ENCODE measurements around the gene PITRM1.

The PITRM1 gene

GRCh38 chr10:3136763-3137611 is 35.6 kb downstream of the PITRM1 start:
- no peak for FAIRE-seq

DNA sequence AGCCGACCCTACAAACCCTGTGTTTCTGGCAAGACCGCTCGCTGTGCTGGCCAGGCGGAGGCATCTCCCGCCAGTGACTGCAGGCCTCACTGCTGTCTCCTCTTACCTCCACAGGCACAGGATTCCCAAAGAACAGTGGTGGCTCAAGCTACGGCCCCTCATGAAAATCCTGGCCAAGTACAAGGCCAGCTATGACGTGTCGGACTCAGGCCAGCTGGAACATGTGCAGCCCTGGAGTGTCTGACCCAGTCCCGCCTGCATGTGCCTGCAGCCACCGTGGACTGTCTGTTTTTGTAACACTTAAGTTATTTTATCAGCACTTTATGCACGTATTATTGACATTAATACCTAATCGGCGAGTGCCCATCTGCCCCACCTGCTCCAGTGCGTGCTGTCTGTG is 36.2 kb downstream of the PITRM1 start:
- FAIRE-seq, result peak; percentile 66

GRCh38 chr10:3135006-3135405 is 37.6 kb downstream of the PITRM1 start:
- FAIRE-seq, result no peak

GRCh38 chr10:3133948-3134347 is 38.6 kb downstream of the PITRM1 start:
- FAIRE-seq, result no peak

- no peak for FAIRE-seq
These were observed 40.3 kb downstream of the PITRM1 start for GRCh38 chr10:3132036-3133025.

DNA sequence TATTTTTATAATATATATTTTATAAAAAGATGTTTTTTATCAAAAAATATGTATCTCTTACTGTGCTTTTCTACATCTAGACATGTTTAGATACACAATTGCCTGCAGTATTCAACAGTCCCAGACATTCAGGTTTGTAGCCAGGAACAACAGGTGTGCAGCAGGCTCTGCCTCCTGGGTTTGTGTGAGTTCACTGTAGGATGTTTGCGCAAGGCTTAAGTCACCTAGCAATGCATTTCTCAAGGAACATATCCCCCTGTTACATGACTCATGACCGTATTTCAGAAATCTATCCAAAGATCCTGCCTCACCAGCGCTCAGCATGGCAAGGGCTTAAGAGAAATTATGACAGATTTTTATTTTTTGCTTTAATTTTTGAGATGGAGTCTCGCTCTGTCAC is 41.5 kb downstream of the PITRM1 start:
- peak; percentile 13 for FAIRE-seq

GRCh38 chr10:3129581-3130340 is 42.8 kb downstream of the PITRM1 start:
- no peak for FAIRE-seq

- no peak for FAIRE-seq
These were observed 44.0 kb downstream of the PITRM1 start for GRCh38 chr10:3128379-3129130.

GRCh38 chr10:3127921-3128320 is 44.7 kb downstream of the PITRM1 start:
- FAIRE-seq, result no peak

- peak; percentile 98 for FAIRE-seq
These were observed 45.7 kb downstream of the PITRM1 start for GRCh38 chr10:3126741-3127346.

GRCh38 chr10:3126249-3126648 is 46.3 kb downstream of the PITRM1 start:
- FAIRE-seq, result no peak

DNA sequence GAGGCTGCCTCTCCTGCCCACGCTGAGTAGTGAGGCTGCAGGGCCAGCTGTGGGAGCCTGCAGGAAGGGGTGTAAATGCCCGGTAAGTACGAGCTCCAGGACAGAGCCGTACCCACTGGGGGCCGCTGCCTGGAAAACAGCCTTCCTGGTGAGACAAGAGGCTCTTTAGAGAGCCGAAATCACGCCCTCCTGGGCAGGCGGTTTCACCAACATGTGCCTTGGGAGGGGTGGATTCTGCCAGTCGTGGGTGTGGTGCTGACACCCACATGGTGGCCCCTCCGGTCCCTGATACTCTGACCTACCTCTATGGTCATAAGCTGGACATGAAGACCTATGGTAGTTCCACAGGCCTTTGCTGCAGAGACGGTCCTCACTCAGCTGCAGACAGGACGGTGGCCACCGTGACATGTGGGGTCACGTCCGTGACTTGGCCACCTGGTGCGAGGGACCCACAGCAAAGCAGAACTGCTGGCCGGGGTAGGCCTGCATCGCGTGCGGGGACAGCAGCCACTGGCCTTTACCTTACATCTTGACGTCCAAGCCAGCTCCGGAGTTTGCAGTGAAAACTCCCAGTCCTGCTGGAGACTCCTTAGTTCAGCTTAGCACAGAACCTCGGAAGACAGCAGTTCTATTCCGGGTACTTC is 46.9 kb downstream of the PITRM1 start:
- FAIRE-seq, result no peak

- no peak for FAIRE-seq
These were observed 48.0 kb downstream of the PITRM1 start for GRCh38 chr10:3124412-3125175.

DNA sequence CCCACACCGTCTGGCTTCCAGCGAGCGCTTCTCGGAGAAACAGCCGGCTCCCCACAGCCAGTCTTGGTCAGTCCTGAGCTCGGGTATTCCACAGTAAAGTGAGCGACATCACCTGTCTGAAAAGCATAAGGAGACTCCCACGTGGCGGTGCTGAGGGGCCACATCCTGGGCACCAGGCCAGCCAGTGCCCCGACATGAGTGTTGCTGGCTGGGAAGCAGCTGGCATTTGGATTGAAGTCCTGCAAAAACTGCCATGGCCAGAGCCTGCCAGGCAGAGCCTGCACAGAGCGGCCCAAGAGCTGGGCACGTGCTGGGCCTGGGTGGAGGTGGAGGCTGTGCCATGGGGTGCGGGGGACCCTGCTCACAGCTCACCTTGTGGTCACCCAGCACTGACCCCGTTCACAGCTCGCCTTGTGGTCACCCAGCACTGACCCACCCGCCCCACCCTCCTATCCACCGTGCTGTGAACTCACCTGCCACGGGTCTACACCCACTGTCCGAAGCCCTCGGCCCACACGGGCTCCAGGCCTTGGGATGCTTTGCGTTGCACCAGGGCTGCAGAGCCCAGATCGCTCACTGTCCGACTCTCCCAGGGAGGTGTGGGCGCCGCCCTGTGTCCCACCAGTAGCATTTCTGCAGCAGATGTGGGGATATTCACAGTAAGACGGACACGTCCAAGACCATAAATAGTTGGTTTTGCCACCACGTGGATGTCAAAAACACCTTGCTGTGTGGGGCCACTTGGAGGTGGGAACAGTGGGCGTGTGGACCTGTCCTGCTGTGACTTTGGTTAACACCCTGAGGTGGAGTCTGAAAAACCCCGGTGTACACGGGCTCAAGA is 48.8 kb downstream of the PITRM1 start:
- no peak for FAIRE-seq

GRCh38 chr10:3122486-3123205 is 49.9 kb downstream of the PITRM1 start:
- no peak for FAIRE-seq

DNA sequence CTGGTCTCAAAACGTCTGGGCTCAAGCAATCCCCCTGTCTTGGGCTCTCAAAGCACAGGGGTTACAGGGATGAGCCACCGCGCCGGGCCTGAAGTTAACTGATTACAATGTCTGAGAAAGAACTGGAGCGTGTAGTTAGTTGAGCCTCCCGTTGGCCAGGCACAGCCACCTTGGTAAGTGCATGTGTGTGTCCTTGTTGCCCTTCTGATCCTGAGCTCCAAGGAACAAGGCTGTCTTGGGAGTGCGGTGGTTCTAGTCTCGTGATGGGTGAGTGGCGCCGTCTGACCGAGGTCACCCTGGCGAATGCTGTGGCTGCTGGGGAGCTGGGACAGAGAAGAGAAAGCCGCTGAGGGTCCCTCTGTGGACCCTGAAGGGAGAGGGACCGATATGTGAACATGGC is 50.5 kb downstream of the PITRM1 start:
- FAIRE-seq, result no peak

DNA sequence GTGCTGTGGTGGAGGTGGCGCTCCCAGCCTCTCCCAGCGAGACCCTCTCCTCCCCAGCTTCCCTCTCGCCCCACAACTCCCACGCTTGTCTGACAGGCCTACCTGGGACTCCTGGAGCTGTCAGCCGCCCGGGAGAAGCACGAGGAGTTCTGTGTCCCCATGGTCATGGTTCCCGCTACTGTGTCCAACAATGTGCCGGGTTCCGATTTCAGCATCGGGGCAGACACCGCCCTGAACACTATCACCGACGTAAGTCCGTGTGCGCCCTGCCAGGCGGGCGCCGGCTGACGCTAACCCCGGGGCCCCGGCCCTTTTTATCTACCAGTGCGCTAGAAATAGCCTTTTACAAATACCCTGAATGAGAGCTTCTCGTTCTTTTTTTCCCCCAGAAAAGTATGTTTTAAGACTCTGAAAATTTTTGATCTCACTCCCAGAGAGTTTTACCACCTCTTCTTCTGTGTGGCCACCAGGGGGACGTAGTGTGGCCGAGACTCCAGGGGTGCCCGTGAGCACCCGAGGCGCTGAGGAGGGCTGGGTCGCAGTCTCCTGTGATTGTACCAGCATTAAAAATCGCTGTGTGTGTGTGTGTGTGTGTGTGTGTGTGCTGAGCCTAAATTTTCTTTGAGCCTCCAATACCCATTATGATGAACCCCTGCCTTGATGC is 52.7 kb downstream of the PITRM1 start:
- no peak for FAIRE-seq

- FAIRE-seq, result no peak
These were observed 53.9 kb downstream of the PITRM1 start for GRCh38 chr10:3118641-3119091.
